GM12878 (cell line): ENCODE data around the gene ACCS. TPM values are rescaled to one million over a fixed set of nuclear protein-coding genes. Genes with fewer than 3 reads are reported as not detected.

Experiments used
- ATAC-seq: fragments of 200-7000 bp; cut with Tn5 transposase; 3 replicates; pipeline ENCODE4 v1.9.1; 2020; ENCODE audit warnings: mild to moderate bottlenecking, moderate library complexity
- BruUV-seq: library from RNA; stranded (reverse); fragments of 400-500 nt; replicated peaks from 2 replicates; lab custom pipeline; 2021; lab: Mats Ljungman, UMichigan
- CTCF ChIA-PET: fragments of 300-600 bp; sonication (Branson Sonifier 250); formaldehyde crosslinking; extraction: SDS; loops from one replicate; lab custom pipeline; 2021; ENCODE audit warnings: inconsistent platforms; lab: Yijun Ruan, JAX
- POLR2A ChIA-PET: fragments of 350-600 bp; formaldehyde crosslinking; extraction: SDS; loops from one replicate; lab custom pipeline; 2021; ENCODE audit warnings: inconsistent platforms; lab: Charles Lee
- RAD21 ChIA-PET: fragments of 300-600 bp; sonication (Branson Sonifier 250); formaldehyde crosslinking; loops from one replicate; lab custom pipeline; 2023; ENCODE audit warnings: antibody characterized with exemption; ENCODE audit not compliant: unreplicated experiment; lab: Charles Lee
- SMC1A ChIA-PET: fragments of 300-600 bp; sonication (Branson Sonifier 250); formaldehyde crosslinking; loops from one replicate; lab custom pipeline; 2023; ENCODE audit not compliant: unreplicated experiment, uncharacterized antibody; lab: Charles Lee
- DNase-seq: peaks from one replicate; pipeline ENCODE4 v3.0.0-alpha.2; 2011; ENCODE audit warnings: low read depth, low spot score
- FAIRE-seq: peaks from 3 replicates; lab custom pipeline; 2011; peaks lifted over from hg19 to GRCh38; lab: Jason Lieb, UNC
- H2AFZ ChIP-seq: 2 replicates; pipeline ENCODE4 v1.6.0; 2011; ENCODE audit warnings: low read depth, low read length, control low read depth; ENCODE audit not compliant: control insufficient read depth
- H3K27ac ChIP-seq: 2 replicates; pipeline ENCODE4 v1.5.1; 2011; ENCODE audit warnings: control low read depth; ENCODE audit not compliant: control insufficient read depth, insufficient read depth
- H3K27me3 ChIP-seq, 2 experiments: replicated peaks in 1 of 2; 2 replicates each; pipeline versions ENCODE4 v1.6.0 to v1.6.1; 2011; ENCODE audit warnings: low read length in 1 of 2; ENCODE audit not compliant: control insufficient read depth in 2 of 2, insufficient read depth in 2 of 2
- H3K36me3 ChIP-seq, 2 experiments: 2 replicates each; pipeline ENCODE4 v1.5.1; 2011; ENCODE audit warnings: low read length in 1 of 2; ENCODE audit not compliant: control insufficient read depth in 2 of 2, insufficient read depth in 2 of 2
- H3K4me1 ChIP-seq: 2 replicates; pipeline ENCODE4 v1.6.1; 2011; ENCODE audit warnings: mild to moderate bottlenecking, low read length, moderate library complexity, mixed read lengths; ENCODE audit not compliant: control insufficient read depth, insufficient read depth
- H3K4me2 ChIP-seq: 2 replicates; pipeline ENCODE4 v1.6.0; 2011; ENCODE audit warnings: control low read depth; ENCODE audit not compliant: control insufficient read depth, insufficient read depth
- H3K4me3 ChIP-seq: fragments of 200-600 bp; sonication (generic); 2 replicates; pipeline ENCODE4 v1.5.1; 2016
- H3K79me2 ChIP-seq: 2 replicates; pipeline ENCODE4 v1.6.0; 2011; ENCODE audit warnings: low read length; ENCODE audit not compliant: control insufficient read depth, insufficient read depth
- H3K9ac ChIP-seq: 2 replicates; pipeline ENCODE4 v1.8.0; 2011; ENCODE audit warnings: low read length, control low read depth, mixed read lengths; ENCODE audit not compliant: control insufficient read depth, insufficient read depth
- H3K9me3 ChIP-seq: replicated peaks from 3 replicates; pipeline ENCODE4 v1.5.1; 2011; ENCODE audit warnings: mild to moderate bottlenecking, low read length; ENCODE audit not compliant: control insufficient read depth, insufficient read depth
- H4K20me1 ChIP-seq: 2 replicates; pipeline ENCODE4 v1.6.0; 2011; ENCODE audit not compliant: control insufficient read depth, insufficient read depth
- ATF3 ChIP-seq: IDR thresholded peaks from 2 replicates; pipeline ENCODE4 v1.6.1; 2011; ENCODE audit warnings: low read depth, mild to moderate bottlenecking, low read length, moderate library complexity, borderline replicate concordance; ENCODE audit errors: extremely low read depth
- CHD2 ChIP-seq: IDR thresholded peaks from 2 replicates; pipeline ENCODE4 v1.6.1; 2011; ENCODE audit warnings: low read depth, low read length, improper control_type of control experiment, borderline replicate concordance
- CUX1 ChIP-seq: IDR thresholded peaks from 2 replicates; pipeline ENCODE4 v1.6.1; 2012; ENCODE audit warnings: improper control_type of control experiment, low read depth, low read length; ENCODE audit not compliant: insufficient replicate concordance
- ESRRA ChIP-seq: IDR thresholded peaks from 2 replicates; pipeline ENCODE4 v1.6.1; 2012; ENCODE audit warnings: mild to moderate bottlenecking, low read length, improper control_type of control experiment
- EZH2 ChIP-seq: IDR thresholded peaks from 2 replicates; pipeline ENCODE4 v1.6.1; 2012; ENCODE audit warnings: low read depth, mild to moderate bottlenecking, control low read depth, inconsistent platforms, low read length, borderline replicate concordance; ENCODE audit not compliant: control insufficient read depth
- HDAC2 ChIP-seq: fragments of 200-600 bp; sonication (generic); IDR thresholded peaks from 2 replicates; pipeline ENCODE4 v1.6.1; 2017
- HDGF ChIP-seq: fragments of 450-650 bp; IDR thresholded peaks from 2 replicates; pipeline ENCODE4 v1.6.1; 2016; ENCODE audit warnings: antibody characterized with exemption
- KAT2A ChIP-seq: conservative IDR thresholded peaks from 2 replicates; pipeline ENCODE4 v1.6.1; 2011; ENCODE audit warnings: low read depth, low read length; ENCODE audit not compliant: control insufficient read depth
- POLR2A ChIP-seq: IDR thresholded peaks from 2 replicates; pipeline ENCODE4 v1.6.1; 2011; ENCODE audit warnings: low read depth, mild to moderate bottlenecking, low read length
- TARDBP ChIP-seq: IDR thresholded peaks from 2 replicates; pipeline ENCODE4 v1.6.1; 2016; ENCODE audit warnings: borderline replicate concordance
- ZNF687 ChIP-seq: fragments of 450-650 bp; IDR thresholded peaks from 2 replicates; pipeline ENCODE4 v1.6.1; 2017; ENCODE audit warnings: mild to moderate bottlenecking, moderate library complexity
- WGBS: methylation state at CpG from one replicate; pipeline ENCODE4 v1.1.6; 2016; ENCODE audit warnings: low lambda C conversion rate; ENCODE audit not compliant: insufficient replicate concordance, insufficient coverage; ENCODE audit errors: missing lambda C conversion rate; 5-methylcytosine and 5-hydroxymethylcytosine counted together
- in situ Hi-C: fragments of 300-500 bp; cut with MboI; formaldehyde crosslinking; loops from 9 replicates; pipeline ENCODE4 v1.14.3; 2018; ENCODE audit warnings: mixed read lengths
- intact Hi-C: fragments of 100-400 bp; cut with micrococcal nuclease; formaldehyde crosslinking; loops from one replicate; pipeline ENCODE4 v1.14.2; 2022; ENCODE audit not compliant: unreplicated experiment
- polyA plus RNA-seq, 11 experiments: library from polyadenylated mRNA; depleted of rRNA in 4 of 11; unstranded in 6 of 11; stranded (reverse) in 5 of 11; fragments of >200 nt; fragmentation: Nextera tagmentation in 4 of 11; fragmentation: Illumina TruSeq in 1 of 11; extraction: Ambion mirVana in 4 of 11; extraction: Trizol in 1 of 11; gene quantifications; 1 replicate in 1 of 11; 2 replicates in 10 of 11; pipeline versions ENCODE4 v1.2.1 to v1.2.3, GENCODE V29; 2011 to 2016; ENCODE audit warnings: inconsistent platforms in 2 of 11, missing spikeins in 2 of 11, low read depth in 1 of 11
- total RNA-seq, 4 experiments: library from RNA; depleted of rRNA in 3 of 4; stranded (reverse); fragments of >200 nt in 3 of 4; fragmentation: Illumina TruSeq in 1 of 4; extraction: Trizol in 1 of 4; gene quantifications; 2 replicates each; pipeline versions ENCODE4 v1.2.1 to v1.2.3, GENCODE V29; 2013 to 2021

Gene ACCS
- total and polyA plus RNA-seq, 10 of the 15 experiments (the other 5 are each of a cell fraction or from before 2014, with no cell fraction given), result 4.8 to 35.9 (median 17.0) TPM

- H3K9me3 ChIP-seq, result no peaks in the 10 kb centered on the region
- intact Hi-C loops, result loop anchor here (10.0 kb wide), 2 partner anchors 58 to 62 kb away; no protein-coding TSS in a partner anchor
- H3K4me2 ChIP-seq, result no peak overlapping the region
- H3K4me1 ChIP-seq, result no peaks in the 10 kb centered on the region
- H3K27me3 ChIP-seq, result no peaks in the 10 kb centered on the region; a peak in 1 of 4 replicates
- no peaks in the 10 kb centered on the region for H3K36me3 ChIP-seq
- SMC1A ChIA-PET, result interaction anchor here (1.2 kb wide), 1 partner anchor 140 kb away, joined by 3 read pairs; no protein-coding TSS in a partner anchor
- RAD21 ChIA-PET, result no interaction called here
- no peak overlapping the region for H3K9ac ChIP-seq
- CTCF ChIA-PET, result interaction anchor here (0.7 to 1.5 kb wide), 2 partner anchors 96 to 153 kb away, joined by 3 to 5 read pairs; no protein-coding TSS in a partner anchor
- in situ Hi-C loops, result no loop called here
- no peaks in the 10 kb centered on the region for H4K20me1 ChIP-seq
- ATAC-seq, result no peak
- no peak for DNase-seq
- no TSS peak for BruUV-seq
- 12% methylated on average over 2 of the region's 2 CpGs for WGBS
- POLR2A ChIA-PET, result no interaction called here
- no peak overlapping the region for H3K4me3 ChIP-seq
- no peaks in the 10 kb centered on the region for H3K79me2 ChIP-seq
- FAIRE-seq, result no peak
- no peak overlapping the region for H3K27ac ChIP-seq
- H2AFZ ChIP-seq, result no peak overlapping the region
- TF ChIP-seq HDAC2 (no peak), TARDBP (no peak), HDGF (no peak), CUX1 (no peak), POLR2A (no peak), ATF3 (no peak), ZNF687 (no peak), KAT2A (no peak), ESRRA (no peak), CHD2 (no peak), EZH2 (no peak)
Observed at GRCh38 chr11:44043157-44043556, 22.9 kb upstream of the ACCS start.
